Natural killer cell treated with Interleukin-12 subunit alpha and Interleukin-12 subunit beta and Interleukin-15 and Interleukin-18, amount 100 ng/mL, for 72 hours (primary cell): ENCODE data around the gene THAP12. TPM values are rescaled to one million over a fixed set of nuclear protein-coding genes. Genes with fewer than 3 reads are reported as not detected.
A peak's percentile ranks its signal among the peaks of the same experiment; 100 is the strongest.
"Not testable (repeated sequence)": the region's sequence is repeated elsewhere in the genome, so short reads cannot be mapped to it uniquely, and the experiment has no call there.

Source experiments
- ATAC-seq, 2 donors: fragments of 150-1000 bp; cut with Tn5 transposase in 1 of 2; sonication (Bioruptor Pico), chemical (Tn5 transposase) in 1 of 2; 2 replicates each; pipeline ENCODE4 v1.10.0; 2021
- DNase-seq: peaks from one replicate; pipeline ENCODE4 v3.0.0; 2022; ENCODE audit warnings: low spot score
- H3K27ac Mint-ChIP-seq, 2 donors: 1 replicate in 1 of 2; 2 replicates in 1 of 2; pipeline ENCODE4 v1.8.0; 2022; ENCODE audit warnings: mixed read lengths in 2 of 2, mild to moderate bottlenecking in 1 of 2, moderate library complexity in 1 of 2
- H3K27me3 Mint-ChIP-seq, 2 donors: 1 replicate in 1 of 2; 2 replicates in 1 of 2; pipeline ENCODE4 v1.8.0; 2022; ENCODE audit warnings: mixed read lengths in 2 of 2
- H3K36me3 Mint-ChIP-seq: one replicate; pipeline ENCODE4 v1.8.0; 2022; ENCODE audit warnings: mixed read lengths
- H3K4me1 Mint-ChIP-seq, 2 donors: 1 replicate in 1 of 2; 2 replicates in 1 of 2; pipeline ENCODE4 v1.8.0; 2022; ENCODE audit warnings: low read depth in 2 of 2, mixed read lengths in 2 of 2, mild to moderate bottlenecking in 1 of 2
- H3K4me3 Mint-ChIP-seq: one replicate; pipeline ENCODE4 v1.8.0; 2022; ENCODE audit warnings: mixed read lengths
- H3K9me3 Mint-ChIP-seq: 2 replicates; pipeline ENCODE4 v1.8.0; 2022; ENCODE audit warnings: mixed read lengths
- total RNA-seq, 2 donors: library from RNA; stranded (reverse); gene quantifications; one replicate each; pipeline ENCODE4 v1.2.3, GENCODE V29; 2022

Gene THAP12
- total RNA-seq, result 10 to 100 TPM; 43.8 to 49.7 TPM

GRCh38 chr11:76380977-76381719, at the start of gene THAP12, which contains the start of gene GVQW3:
Gene THAP12 (minus strand): TSS chr11:76381132. CDS start chr11:76380836, 296 bp downstream.
Gene GVQW3 (plus strand): TSS chr11:76381323. CDS start chr11:76381829, 506 bp downstream.
- ATAC-seq (peak; percentile 92 to 94), DNase-seq (peak; percentile 98)
- H3K4me1 Mint-ChIP-seq, result peaks cover 45 to 57% of the 10 kb centered on the region in 2 donors
- H3K27me3 Mint-ChIP-seq, result no peaks in the 10 kb centered on the region
- no peaks in the 10 kb centered on the region for H3K9me3 Mint-ChIP-seq
- H3K36me3 Mint-ChIP-seq, result peaks cover 4% of the 10 kb centered on the region
- peak within 1 kb of the TSS; percentile 89 to 90 for H3K27ac Mint-ChIP-seq
- H3K4me3 Mint-ChIP-seq, result peak within 1 kb of the TSS; percentile 97

- no peak for DNase-seq
- Mint-ChIP-seq H3K4me1 (peaks cover 6 to 8% of the 10 kb centered on the region in 2 donors), H3K27me3 (peaks cover 0 to 10% of the 10 kb centered on the region in 2 donors), H3K4me3 (no peak overlapping the region), H3K27ac (no peak overlapping the region), H3K36me3 (no peaks in the 10 kb centered on the region), H3K9me3 (no peaks in the 10 kb centered on the region)
- ATAC-seq, result no peak
Measured at GRCh38 chr11:76426660-76427059, 45.7 kb upstream of the THAP12 start.

- H3K9me3 Mint-ChIP-seq, result no peaks in the 10 kb centered on the region
- peak overlapping the region; percentile 0 for H3K4me3 Mint-ChIP-seq
- peaks cover 0 to 10% of the 10 kb centered on the region in 2 donors for H3K27me3 Mint-ChIP-seq
- no peak overlapping the region for H3K27ac Mint-ChIP-seq
- peaks cover 6 to 8% of the 10 kb centered on the region in 2 donors for H3K4me1 Mint-ChIP-seq
- ATAC-seq, result no peak
- no peaks in the 10 kb centered on the region for H3K36me3 Mint-ChIP-seq
- DNase-seq, result no peak
Measured at GRCh38 chr11:76424891-76425290, 44.0 kb upstream of the THAP12 start.

GRCh38 chr11:76424379-76424778, 43.4 kb upstream of the THAP12 start:
- DNase-seq (no peak), ATAC-seq (peak in 1 of 2 donors; percentile 64)
- H3K4me1 Mint-ChIP-seq, result peaks cover 6 to 8% of the 10 kb centered on the region in 2 donors
- H3K4me3 Mint-ChIP-seq, result peak overlapping the region; percentile 0
- H3K27me3 Mint-ChIP-seq, result peaks cover 0 to 10% of the 10 kb centered on the region in 2 donors
- no peak overlapping the region for H3K27ac Mint-ChIP-seq
- H3K9me3 Mint-ChIP-seq, result no peaks in the 10 kb centered on the region
- H3K36me3 Mint-ChIP-seq, result no peaks in the 10 kb centered on the region

- ATAC-seq (no peak), DNase-seq (no peak)
- Mint-ChIP-seq H3K27ac (no peak overlapping the region), H3K36me3 (no peaks in the 10 kb centered on the region), H3K9me3 (no peaks in the 10 kb centered on the region), H3K4me1 (peaks cover 6 to 8% of the 10 kb centered on the region in 2 donors), H3K4me3 (no peak overlapping the region), H3K27me3 (peaks cover 16 to 18% of the 10 kb centered on the region in 2 donors)
Measured at GRCh38 chr11:76419896-76420295, 39.0 kb upstream of the THAP12 start.

GRCh38 chr11:76415073-76415472, 34.1 kb upstream of the THAP12 start:
- no peak overlapping the region for H3K27ac Mint-ChIP-seq
- H3K27me3 Mint-ChIP-seq, result peaks cover 14 to 28% of the 10 kb centered on the region in 2 donors
- no peak for ATAC-seq
- H3K9me3 Mint-ChIP-seq, result no peaks in the 10 kb centered on the region
- H3K4me3 Mint-ChIP-seq, result no peak overlapping the region
- H3K4me1 Mint-ChIP-seq, result no peaks in the 10 kb centered on the region
- H3K36me3 Mint-ChIP-seq, result no peaks in the 10 kb centered on the region
- no peak for DNase-seq

GRCh38 chr11:76410851-76411357, 30.0 kb upstream of the THAP12 start:
- Mint-ChIP-seq H3K9me3 (no peaks in the 10 kb centered on the region), H3K4me1 (no peaks in the 10 kb centered on the region), H3K27ac (no peak overlapping the region), H3K27me3 (peaks cover 7 to 10% of the 10 kb centered on the region in 2 donors), H3K36me3 (no peaks in the 10 kb centered on the region), H3K4me3 (no peak overlapping the region)
- ATAC-seq (no peak), DNase-seq (no peak)

GRCh38 chr11:76408171-76408965, 27.4 kb upstream of the THAP12 start:
- DNase-seq (no peak), ATAC-seq (no peak)
- Mint-ChIP-seq H3K36me3 (no peaks in the 10 kb centered on the region), H3K4me1 (no peaks in the 10 kb centered on the region), H3K27ac (no peak overlapping the region), H3K27me3 (peaks cover 0 to 8% of the 10 kb centered on the region in 2 donors), H3K9me3 (no peaks in the 10 kb centered on the region), H3K4me3 (no peak overlapping the region)

GRCh38 chr11:76406359-76406758, 25.4 kb upstream of the THAP12 start:
- Mint-ChIP-seq H3K27me3 (peaks cover 0 to 8% of the 10 kb centered on the region in 2 donors), H3K36me3 (no peaks in the 10 kb centered on the region), H3K4me3 (no peak overlapping the region), H3K27ac (no peak overlapping the region), H3K4me1 (no peaks in the 10 kb centered on the region), H3K9me3 (no peaks in the 10 kb centered on the region)
- DNase-seq, result no peak
- ATAC-seq, result no peak

- ATAC-seq, H3K4me1 Mint-ChIP-seq, H3K4me3 Mint-ChIP-seq: not testable (repeated sequence)
Measured at GRCh38 chr11:76401484-76401883, 20.6 kb upstream of the THAP12 start.

GRCh38 chr11:76400967-76401366, 20.0 kb upstream of the THAP12 start:
- H3K4me1 Mint-ChIP-seq, result no peaks in the 10 kb centered on the region
- DNase-seq, result no peak
- no peaks in the 10 kb centered on the region for H3K9me3 Mint-ChIP-seq
- no peak overlapping the region for H3K4me3 Mint-ChIP-seq
- no peaks in the 10 kb centered on the region for H3K36me3 Mint-ChIP-seq
- peaks cover 0 to 6% of the 10 kb centered on the region in 2 donors for H3K27me3 Mint-ChIP-seq
- no peak for ATAC-seq
- H3K27ac Mint-ChIP-seq, result no peak overlapping the region

More at GRCh38 chr11:76401484-76401883, 20.6 kb upstream of the THAP12 start:
- DNase-seq, H3K27ac Mint-ChIP-seq, H3K27me3 Mint-ChIP-seq, H3K9me3 Mint-ChIP-seq, H3K36me3 Mint-ChIP-seq: not testable (repeated sequence)

GRCh38 chr11:76397383-76397782, 16.5 kb upstream of the THAP12 start:
- DNase-seq, result no peak
- H3K27ac Mint-ChIP-seq, result no peak overlapping the region
- peaks cover 0 to 2% of the 10 kb centered on the region in 2 donors for H3K27me3 Mint-ChIP-seq
- no peak for ATAC-seq
- H3K4me3 Mint-ChIP-seq, result no peak overlapping the region
- no peaks in the 10 kb centered on the region for H3K9me3 Mint-ChIP-seq
- H3K4me1 Mint-ChIP-seq, result no peaks in the 10 kb centered on the region
- H3K36me3 Mint-ChIP-seq, result no peaks in the 10 kb centered on the region

- no peak for ATAC-seq
- no peak for DNase-seq
- H3K4me1 Mint-ChIP-seq, result no peaks in the 10 kb centered on the region
- H3K27me3 Mint-ChIP-seq, result peaks cover 0 to 2% of the 10 kb centered on the region in 2 donors
- H3K9me3 Mint-ChIP-seq, result no peaks in the 10 kb centered on the region
- no peaks in the 10 kb centered on the region for H3K36me3 Mint-ChIP-seq
- no peak overlapping the region for H3K4me3 Mint-ChIP-seq
- H3K27ac Mint-ChIP-seq, result no peak overlapping the region
Measured at GRCh38 chr11:76395296-76395695, 14.4 kb upstream of the THAP12 start.

- Mint-ChIP-seq H3K36me3 (no peaks in the 10 kb centered on the region), H3K4me3 (no peak overlapping the region), H3K9me3 (no peaks in the 10 kb centered on the region), H3K27ac (no peak overlapping the region), H3K27me3 (peaks cover 0 to 2% of the 10 kb centered on the region in 2 donors), H3K4me1 (no peaks in the 10 kb centered on the region)
- ATAC-seq (no peak), DNase-seq (no peak)
Measured at GRCh38 chr11:76394411-76394810, 13.5 kb upstream of the THAP12 start.
